Measurements from ENCODE around the gene ETNK1.
A peak's percentile ranks its signal among the peaks of the same experiment; 100 is the strongest.

ETNK1 gene

GRCh38 chr12:22702690-22703089 lies 77.7 kb downstream of the ETNK1 start:
- no peak for TF ChIP-seq CTCF (IDR thresholded peaks at IDR 0.05; ENCODE audit: insufficient read depth, low read length, poor library complexity, severe bottlenecking)

GRCh38 chr12:22709292-22709691 lies 84.3 kb downstream of the ETNK1 start:
- no peaks in the 10 kb centered on the region for H3K36me3 ChIP-seq (ENCODE audit: low read length)
- no peak overlapping the region for H3K9ac ChIP-seq (ENCODE audit: low read length)
- H3K4me2 ChIP-seq (ENCODE audit: low read depth, low read length, poor library complexity, severe bottlenecking), result peak overlapping the region; percentile 13
- no peaks in the 10 kb centered on the region for H3F3A ChIP-seq (ENCODE audit: insufficient read depth)
- no peak overlapping the region for H2AFZ ChIP-seq (ENCODE audit: low read depth, low read length, severe bottlenecking)
- H4K20me1 ChIP-seq (ENCODE audit: low read depth, low read length), result no peaks in the 10 kb centered on the region
- H3K27ac ChIP-seq (ENCODE audit: low read depth, low read length), result no peak overlapping the region
- H3K79me2 ChIP-seq (ENCODE audit: insufficient read depth, low read length), result no peaks in the 10 kb centered on the region
- H3K9me2 ChIP-seq (replicated peaks; ENCODE audit: insufficient read depth, low read length), result no peaks in the 10 kb centered on the region
- H3K4me3 ChIP-seq (ENCODE audit: insufficient read depth, low read length, poor library complexity, severe bottlenecking), result no peak overlapping the region
- H3K9me3 ChIP-seq (ENCODE audit: insufficient read depth, low read length), result no peaks in the 10 kb centered on the region
- H3K27me3 ChIP-seq (ENCODE audit: low read length), result no peaks in the 10 kb centered on the region
- TF ChIP-seq EZH2phosphoT487 (conservative IDR thresholded peaks at IDR 0.05; ENCODE audit: low read length), result no peak
- TF ChIP-seq CTCF (IDR thresholded peaks at IDR 0.05; ENCODE audit: insufficient read depth, low read length, poor library complexity, severe bottlenecking), result no peak

More at GRCh38 chr12:22702690-22703089, 77.7 kb downstream of the ETNK1 start:
- H3K4me2 ChIP-seq (ENCODE audit: low read depth, low read length, poor library complexity, severe bottlenecking), result no peak overlapping the region
- H3F3A ChIP-seq (ENCODE audit: insufficient read depth), result no peaks in the 10 kb centered on the region
- H3K36me3 ChIP-seq (ENCODE audit: low read length), result no peaks in the 10 kb centered on the region
- H2AFZ ChIP-seq (ENCODE audit: low read depth, low read length, severe bottlenecking), result no peak overlapping the region
- H4K20me1 ChIP-seq (ENCODE audit: low read depth, low read length), result no peaks in the 10 kb centered on the region
- H3K79me2 ChIP-seq (ENCODE audit: insufficient read depth, low read length), result no peaks in the 10 kb centered on the region
- no peak overlapping the region for H3K27ac ChIP-seq (ENCODE audit: low read depth, low read length)
- H3K4me3 ChIP-seq (ENCODE audit: insufficient read depth, low read length, poor library complexity, severe bottlenecking), result no peak overlapping the region
- H3K9me3 ChIP-seq (ENCODE audit: insufficient read depth, low read length), result no peaks in the 10 kb centered on the region
- H3K9me2 ChIP-seq (replicated peaks; ENCODE audit: insufficient read depth, low read length), result no peaks in the 10 kb centered on the region
- no peaks in the 10 kb centered on the region for H3K27me3 ChIP-seq (ENCODE audit: low read length)
- H3K9ac ChIP-seq (ENCODE audit: low read length), result no peak overlapping the region

GRCh38 chr12:22712083-22712482 lies 87.1 kb downstream of the ETNK1 start:
- Histone ChIP-seq H3K27ac (ENCODE audit: low read depth, low read length) (no peak overlapping the region), H4K20me1 (ENCODE audit: low read depth, low read length) (no peaks in the 10 kb centered on the region), H3K9me3 (ENCODE audit: insufficient read depth, low read length) (no peaks in the 10 kb centered on the region), H3K79me2 (ENCODE audit: insufficient read depth, low read length) (no peaks in the 10 kb centered on the region), H3K9me2 (replicated peaks; ENCODE audit: insufficient read depth, low read length) (no peaks in the 10 kb centered on the region), H3K4me3 (ENCODE audit: insufficient read depth, low read length, poor library complexity, severe bottlenecking) (no peak overlapping the region), H2AFZ (ENCODE audit: low read depth, low read length, severe bottlenecking) (no peak overlapping the region), H3K27me3 (ENCODE audit: low read length) (no peaks in the 10 kb centered on the region), H3K9ac (ENCODE audit: low read length) (no peak overlapping the region), H3F3A (ENCODE audit: insufficient read depth) (no peaks in the 10 kb centered on the region), H3K4me2 (ENCODE audit: low read depth, low read length, poor library complexity, severe bottlenecking) (no peak overlapping the region), H3K36me3 (ENCODE audit: low read length) (no peaks in the 10 kb centered on the region)
- no peak for TF ChIP-seq EZH2phosphoT487 (conservative IDR thresholded peaks at IDR 0.05; ENCODE audit: low read length)
- no peak for TF ChIP-seq CTCF (IDR thresholded peaks at IDR 0.05; ENCODE audit: insufficient read depth, low read length, poor library complexity, severe bottlenecking)

DNA sequence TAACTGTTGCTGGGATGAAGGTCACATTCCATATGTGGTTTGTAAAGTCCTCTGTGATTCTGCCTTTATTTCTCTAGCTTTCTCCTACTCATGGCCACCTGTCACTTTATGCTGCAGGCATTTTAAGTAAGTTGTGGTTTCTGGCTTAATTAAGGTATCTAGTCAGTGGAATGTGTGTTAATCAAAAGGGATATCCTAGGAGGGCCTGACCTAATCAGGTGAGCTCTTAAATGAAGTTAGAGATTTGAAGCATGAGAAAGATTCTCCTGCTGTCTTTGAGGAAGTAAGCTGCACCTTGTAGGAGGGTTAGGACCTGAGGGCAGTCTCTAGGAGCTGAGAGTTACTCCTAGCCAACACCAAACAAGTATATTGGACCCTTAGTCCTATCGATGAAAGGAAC lies 90.3 kb downstream of the ETNK1 start:
- Histone ChIP-seq H3K4me2 (ENCODE audit: low read depth, low read length, poor library complexity, severe bottlenecking) (no peak overlapping the region), H3K4me3 (ENCODE audit: insufficient read depth, low read length, poor library complexity, severe bottlenecking) (no peak overlapping the region), H3K27ac (ENCODE audit: low read depth, low read length) (no peak overlapping the region), H3K27me3 (ENCODE audit: low read length) (no peaks in the 10 kb centered on the region), H3F3A (ENCODE audit: insufficient read depth) (no peaks in the 10 kb centered on the region), H3K9me2 (replicated peaks; ENCODE audit: insufficient read depth, low read length) (no peaks in the 10 kb centered on the region), H3K79me2 (ENCODE audit: insufficient read depth, low read length) (no peaks in the 10 kb centered on the region), H3K9ac (ENCODE audit: low read length) (no peak overlapping the region), H3K9me3 (ENCODE audit: insufficient read depth, low read length) (no peaks in the 10 kb centered on the region), H3K36me3 (ENCODE audit: low read length) (no peaks in the 10 kb centered on the region), H2AFZ (ENCODE audit: low read depth, low read length, severe bottlenecking) (no peak overlapping the region), H4K20me1 (ENCODE audit: low read depth, low read length) (no peaks in the 10 kb centered on the region)
- no peak for TF ChIP-seq CTCF (IDR thresholded peaks at IDR 0.05; ENCODE audit: insufficient read depth, low read length, poor library complexity, severe bottlenecking)
- TF ChIP-seq EZH2phosphoT487 (conservative IDR thresholded peaks at IDR 0.05; ENCODE audit: low read length), result no peak
